H7 (cell line): ENCODE results near the gene APOM. TPM values are rescaled to one million over a fixed set of nuclear protein-coding genes. Genes with fewer than 3 reads are reported as not detected.

Experiments used
- DNase-seq: peaks from one replicate; pipeline ENCODE4 v3.0.0; 2012
- H3K27me3 ChIP-seq: 2 replicates; pipeline ENCODE4 v1.6.0; 2011; ENCODE audit warnings: mild to moderate bottlenecking, low read length; ENCODE audit not compliant: control insufficient read depth, insufficient read depth
- H3K36me3 ChIP-seq: replicated peaks from 2 replicates; pipeline ENCODE4 v1.5.1; 2011; ENCODE audit warnings: low read length; ENCODE audit not compliant: control insufficient read depth, insufficient read depth
- H3K4me3 ChIP-seq: 2 replicates; pipeline ENCODE4 v1.5.1; 2011; ENCODE audit warnings: low read depth, mild to moderate bottlenecking, control low read depth, low read length, moderate library complexity; ENCODE audit not compliant: insufficient read depth
- total RNA-seq: library from RNA; depleted of rRNA; stranded (reverse); fragments of >200 nt; shearing (Covaris generic); gene quantifications from 2 replicates; pipeline ENCODE4 v1.2.3, GENCODE V29; 2014

The APOM gene
- total RNA-seq, 1 experiment from 2014 or later: 3.3 TPM

DNA sequence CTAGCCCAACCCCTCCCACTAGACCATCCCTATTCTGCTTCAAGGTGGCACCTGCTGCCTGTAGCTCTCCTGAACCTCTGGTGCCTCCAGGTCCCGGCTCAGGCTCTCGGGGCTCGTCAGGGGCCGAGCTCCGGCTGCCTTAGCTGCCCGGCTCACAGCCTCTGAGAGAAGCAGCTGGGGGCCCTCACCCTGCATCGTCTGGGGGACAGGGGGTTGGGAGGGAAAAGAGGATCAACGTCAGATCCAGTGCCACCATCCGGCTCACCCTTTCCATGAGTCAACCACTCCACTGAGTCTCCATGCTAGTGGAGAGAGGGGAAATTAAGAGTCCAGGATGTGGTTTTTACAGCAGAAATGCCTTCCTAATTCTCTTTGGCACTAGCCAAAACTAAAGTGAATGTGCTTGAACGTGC is 16.2 kb upstream of the APOM start:
- Histone ChIP-seq H3K27me3 (no peaks in the 10 kb centered on the region), H3K36me3 (peaks cover 64% of the 10 kb centered on the region), H3K4me3 (no peak overlapping the region)
- no peak for DNase-seq

DNA sequence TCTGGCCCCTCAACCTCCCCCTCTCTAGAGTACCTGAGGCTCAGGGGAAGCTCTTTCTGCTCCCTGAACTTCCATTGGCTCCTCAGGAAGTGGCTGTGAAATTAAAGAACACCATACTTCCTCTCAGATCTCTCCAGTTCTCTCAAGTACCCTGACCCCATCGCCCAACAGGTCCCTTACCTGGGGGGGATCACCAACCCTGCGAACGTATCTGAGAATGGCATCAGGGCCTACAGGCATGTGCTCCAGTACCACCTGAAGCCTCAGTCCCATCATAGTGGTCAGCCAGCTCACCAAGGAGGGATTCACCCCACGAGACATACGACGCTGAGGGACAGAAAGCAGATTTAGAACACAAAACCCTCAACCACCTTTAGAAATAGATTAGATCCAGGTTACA is 15.1 kb upstream of the APOM start:
- H3K27me3 ChIP-seq: no peaks in the 10 kb centered on the region
- H3K36me3 ChIP-seq: peaks cover 63% of the 10 kb centered on the region
- DNase-seq: no peak
- H3K4me3 ChIP-seq: no peak overlapping the region

DNA sequence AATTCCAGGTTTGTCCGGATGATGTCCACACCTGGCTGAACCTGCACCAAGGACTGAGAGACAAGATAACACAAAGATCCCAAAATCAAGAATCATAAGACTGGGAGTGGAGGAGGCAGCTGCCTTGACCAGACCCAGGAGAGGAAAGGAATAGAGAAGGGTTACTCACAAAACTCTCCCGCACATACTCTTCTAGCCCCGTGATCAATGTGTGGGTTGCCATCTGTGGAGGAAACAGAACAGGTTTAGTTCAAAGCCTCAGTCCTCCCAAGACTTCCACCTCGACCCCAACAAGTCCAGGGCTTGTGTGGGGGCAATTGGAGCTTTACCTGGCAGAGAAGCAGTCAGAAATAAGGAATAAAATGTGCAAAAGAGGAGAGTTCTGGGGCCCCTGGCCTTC is 14.3 kb upstream of the APOM start:
- H3K36me3 ChIP-seq: peaks cover 58% of the 10 kb centered on the region
- no peak overlapping the region for H3K4me3 ChIP-seq
- no peaks in the 10 kb centered on the region for H3K27me3 ChIP-seq
- DNase-seq: no peak

DNA sequence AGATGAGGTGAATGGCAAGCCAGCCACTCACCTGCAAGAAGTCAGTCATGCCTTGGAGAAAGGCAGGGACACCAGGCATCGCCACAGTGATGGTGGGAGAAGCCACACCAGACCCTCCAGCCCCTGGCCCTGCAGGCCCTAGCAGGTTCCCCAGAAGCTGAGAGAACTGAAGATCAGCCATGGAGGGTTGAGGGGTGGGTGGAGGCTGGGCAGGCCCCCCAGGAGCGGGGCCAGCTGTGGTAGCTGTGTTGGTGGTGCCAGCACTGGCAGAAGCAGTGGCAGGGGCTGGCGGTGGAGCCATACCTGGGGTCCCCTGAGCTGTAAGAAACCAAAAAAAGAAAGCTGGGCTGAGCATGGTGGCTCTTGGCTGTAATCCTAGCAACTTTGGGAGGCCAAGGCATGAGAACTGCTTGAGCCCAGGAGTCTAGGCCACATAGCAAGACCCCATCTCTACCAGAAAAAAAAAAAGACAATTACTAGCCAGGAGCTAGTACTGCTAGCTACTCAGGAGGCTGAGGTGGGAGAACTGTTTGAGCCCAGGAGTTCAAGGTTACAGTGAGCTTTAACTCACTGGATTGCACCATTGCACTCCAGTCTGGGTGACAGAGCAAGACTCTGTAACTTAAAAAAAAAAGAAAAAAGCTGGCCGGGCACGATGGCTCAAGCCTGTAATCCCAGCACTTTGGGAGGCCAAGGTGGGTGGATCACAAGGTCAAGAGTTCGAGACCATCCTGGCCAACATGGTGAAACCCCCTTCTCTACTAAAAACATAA is 12.7 kb upstream of the APOM start:
- DNase-seq: no peak
- H3K36me3 ChIP-seq: peaks cover 53% of the 10 kb centered on the region

DNA sequence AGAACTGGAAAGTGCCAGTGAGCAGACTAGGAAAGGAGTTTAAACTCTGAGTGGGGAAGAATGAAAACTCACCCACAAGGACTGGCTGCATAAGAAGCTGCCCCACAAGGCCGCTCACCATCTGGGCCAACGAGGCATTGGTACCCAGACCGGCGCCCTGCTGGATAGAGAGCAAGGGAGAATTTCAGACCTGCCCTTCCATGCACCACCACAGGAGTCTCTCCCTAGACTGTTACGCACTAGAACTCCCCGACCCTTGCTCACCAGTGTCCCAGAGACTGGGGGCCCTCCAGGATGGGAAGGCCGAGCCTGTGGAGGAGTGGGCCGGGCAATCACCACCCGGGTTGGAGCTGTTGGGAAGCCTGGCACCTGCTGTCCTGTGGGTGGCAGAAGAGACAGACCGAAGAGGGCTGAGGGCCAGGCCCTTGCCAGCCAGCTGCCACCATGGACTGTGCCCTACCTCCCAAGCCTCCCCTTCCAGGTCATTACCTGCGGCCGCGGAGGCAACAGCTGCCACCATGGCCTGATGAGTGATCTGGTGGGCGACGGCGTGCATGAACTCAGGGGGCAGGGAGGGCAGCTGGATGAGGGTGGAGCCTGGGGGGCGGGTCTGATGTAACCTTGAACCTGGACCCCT is 11.8 kb upstream of the APOM start:
- H3K27me3 ChIP-seq: no peaks in the 10 kb centered on the region
- DNase-seq: no peak
- no peak overlapping the region for H3K4me3 ChIP-seq
- peaks cover 62% of the 10 kb centered on the region for H3K36me3 ChIP-seq

More for the DNA sequence above, 12.7 kb upstream of the APOM start:
- Histone ChIP-seq H3K4me3 (no peak overlapping the region), H3K27me3 (no peaks in the 10 kb centered on the region)

DNA sequence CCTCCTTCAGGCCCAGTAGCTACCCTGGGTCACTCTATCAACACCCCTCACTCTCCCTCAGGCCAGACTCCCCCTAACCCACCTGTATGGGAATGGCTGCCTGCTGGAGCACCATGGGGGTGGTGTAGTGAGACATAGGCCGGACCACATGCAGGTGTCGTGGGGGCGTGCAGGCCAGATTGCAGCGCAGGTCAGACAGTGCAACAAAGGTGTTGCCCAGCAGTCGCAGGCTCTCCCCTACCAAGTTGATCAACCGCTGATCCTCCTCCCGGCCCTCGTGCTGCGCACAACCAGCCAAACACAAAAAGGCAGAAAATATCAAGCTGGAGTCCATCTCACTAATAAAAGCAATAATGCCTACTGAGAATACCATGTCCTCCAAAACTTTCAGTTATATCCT is 10.4 kb upstream of the APOM start:
- H3K4me3 ChIP-seq: no peak overlapping the region
- H3K27me3 ChIP-seq: no peaks in the 10 kb centered on the region
- DNase-seq: no peak
- H3K36me3 ChIP-seq: peaks cover 61% of the 10 kb centered on the region

DNA sequence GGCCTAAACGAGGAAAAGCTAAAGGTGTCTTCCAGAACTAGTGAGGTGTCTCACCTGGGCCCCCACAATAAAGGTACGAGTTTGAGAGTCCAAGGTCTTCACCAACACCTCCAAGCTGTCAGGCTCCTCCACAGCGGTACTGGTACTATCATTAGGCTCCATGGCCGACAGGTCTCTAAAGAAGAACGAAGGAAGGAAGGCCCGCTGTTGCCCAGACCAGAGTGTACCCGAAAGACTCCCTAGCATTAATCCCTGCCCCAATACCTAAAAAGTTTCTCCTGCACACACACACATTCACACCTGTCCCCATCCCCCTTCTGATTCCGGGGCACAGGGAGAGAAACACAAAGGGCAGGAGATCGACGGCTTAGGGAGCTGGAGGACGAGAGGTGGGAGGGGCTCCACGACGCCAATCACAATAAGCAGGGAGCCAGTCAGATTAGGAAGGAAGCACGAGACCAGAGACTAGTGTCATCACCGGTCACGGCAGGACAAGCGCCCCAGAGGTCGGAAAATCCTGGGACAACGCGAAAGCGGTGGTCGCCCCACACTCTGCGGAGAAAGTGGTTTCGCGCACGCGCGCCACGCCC is 4.0 kb upstream of the APOM start:
- peaks cover 20% of the 10 kb centered on the region for H3K36me3 ChIP-seq
- peak overlapping the region; percentile 98 for H3K4me3 ChIP-seq
- no peaks in the 10 kb centered on the region for H3K27me3 ChIP-seq
- peak; percentile 94 for DNase-seq

DNA sequence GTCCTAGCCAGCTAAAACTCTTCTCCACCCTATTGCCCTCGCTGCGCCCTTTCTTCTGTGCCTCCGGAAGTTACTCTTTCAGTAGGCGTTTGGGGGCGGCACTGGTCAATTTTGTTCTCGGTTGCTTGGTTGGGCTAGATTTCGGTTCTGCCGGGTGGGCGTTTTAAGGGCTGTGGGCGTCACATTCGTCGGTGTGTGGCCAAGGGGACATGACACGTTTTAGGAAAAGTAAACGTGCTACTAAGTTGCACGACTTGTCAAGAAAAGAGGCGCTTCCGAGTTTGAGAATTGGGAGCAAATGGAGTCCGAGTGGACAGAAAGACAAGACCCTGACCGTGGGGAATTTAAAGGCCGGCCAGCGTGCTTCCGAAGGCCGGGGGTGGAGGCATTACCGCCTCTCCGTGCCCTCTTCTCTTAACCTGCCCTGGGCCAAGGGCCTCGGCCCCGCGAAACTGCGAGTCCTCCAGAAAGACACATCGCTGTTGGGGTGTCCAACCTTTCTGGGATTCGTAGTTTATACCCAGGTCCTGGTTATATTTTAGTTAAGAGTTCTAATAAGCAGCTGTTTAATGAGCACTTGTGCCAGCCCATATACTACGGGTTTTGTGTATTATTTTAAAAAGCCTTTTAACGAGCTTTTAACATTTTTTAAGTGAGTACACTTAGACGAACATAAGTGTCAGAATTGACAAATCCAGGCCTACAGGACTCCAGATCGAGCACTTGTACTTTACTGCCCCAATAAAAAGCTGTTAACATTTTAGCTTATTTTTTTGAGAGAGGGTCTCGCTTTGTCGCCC is 2.6 kb upstream of the APOM start:
- peak overlapping the region; percentile 98 for H3K4me3 ChIP-seq
- peaks cover 15% of the 10 kb centered on the region for H3K36me3 ChIP-seq
- DNase-seq: peak; percentile 95
- H3K27me3 ChIP-seq: no peaks in the 10 kb centered on the region

DNA sequence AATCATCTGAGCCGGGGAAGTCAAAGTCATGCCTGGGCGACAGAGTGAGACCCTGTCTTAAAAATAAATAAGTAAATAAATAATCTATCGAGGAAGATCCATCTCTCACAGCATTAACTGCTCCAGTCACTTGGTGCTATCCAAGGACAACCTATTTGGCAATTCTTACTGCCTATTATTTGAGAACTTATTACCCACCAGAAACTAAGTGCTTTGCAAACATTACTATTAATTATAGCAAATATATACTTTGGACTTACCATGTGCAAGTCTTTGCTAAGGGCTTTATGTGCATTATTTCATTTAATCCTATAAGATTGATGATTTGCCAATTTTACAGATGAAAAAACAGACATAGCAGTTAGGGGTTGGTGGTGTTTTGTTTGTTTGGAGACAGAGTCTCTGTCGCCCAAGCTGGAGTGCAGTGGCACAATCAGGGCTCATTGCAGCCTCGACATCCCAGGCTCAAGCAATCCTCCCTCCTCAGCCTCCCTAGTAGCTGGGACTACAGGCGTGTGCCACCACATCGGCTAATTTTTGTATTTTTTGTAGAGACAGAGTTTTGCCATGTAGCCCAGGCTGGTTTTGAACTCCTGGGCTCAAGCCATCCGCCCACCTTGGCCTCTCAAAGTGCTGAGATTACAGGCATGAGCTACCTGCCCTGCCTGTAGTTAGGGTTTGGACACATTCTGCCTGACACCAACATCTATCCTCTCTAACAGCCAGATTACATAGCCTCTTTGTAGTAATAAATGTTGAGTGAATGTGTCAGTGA is 933 bp upstream of the APOM start:
- Histone ChIP-seq H3K27me3 (no peaks in the 10 kb centered on the region), H3K36me3 (no peaks in the 10 kb centered on the region; the same call in none of the 2 replicates), H3K4me3 (no peak overlapping the region)
- DNase-seq: no peak

DNA sequence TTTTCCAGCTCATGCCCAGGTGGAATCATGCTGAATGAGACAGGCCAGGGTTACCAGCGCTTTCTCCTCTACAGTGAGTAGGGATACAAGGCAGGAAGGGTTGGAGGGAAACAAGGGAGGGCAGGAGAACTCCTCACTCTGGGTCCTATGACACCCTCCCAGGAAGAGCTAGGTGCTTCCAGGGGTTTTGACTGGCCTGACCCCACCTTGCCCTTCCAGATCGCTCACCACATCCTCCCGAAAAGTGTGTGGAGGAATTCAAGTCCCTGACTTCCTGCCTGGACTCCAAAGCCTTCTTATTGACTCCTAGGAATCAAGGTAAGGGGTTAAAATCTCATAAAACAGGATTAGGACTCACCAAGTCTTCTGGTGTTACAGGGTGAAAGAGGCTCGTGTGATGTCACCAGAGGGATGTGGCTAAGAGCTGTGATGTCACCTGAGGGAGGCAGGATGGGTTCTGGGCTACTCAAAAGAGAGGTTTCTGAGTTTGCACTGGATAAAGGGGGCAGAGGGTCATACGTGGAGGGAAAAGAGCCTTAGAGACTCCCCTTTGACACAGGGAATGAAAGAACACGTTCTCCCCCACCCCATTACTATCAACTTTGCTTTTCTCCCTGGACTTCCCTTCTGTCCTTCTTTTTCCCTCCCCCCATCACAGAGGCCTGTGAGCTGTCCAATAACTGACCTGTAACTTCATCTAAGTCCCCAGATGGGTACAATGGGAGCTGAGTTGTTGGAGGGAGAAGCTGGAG is 1.9 kb downstream of the APOM start:
- Histone ChIP-seq H3K36me3 (peaks cover 3% of the 10 kb centered on the region), H3K27me3 (no peaks in the 10 kb centered on the region), H3K4me3 (no peak overlapping the region)
- no peak for DNase-seq

DNA sequence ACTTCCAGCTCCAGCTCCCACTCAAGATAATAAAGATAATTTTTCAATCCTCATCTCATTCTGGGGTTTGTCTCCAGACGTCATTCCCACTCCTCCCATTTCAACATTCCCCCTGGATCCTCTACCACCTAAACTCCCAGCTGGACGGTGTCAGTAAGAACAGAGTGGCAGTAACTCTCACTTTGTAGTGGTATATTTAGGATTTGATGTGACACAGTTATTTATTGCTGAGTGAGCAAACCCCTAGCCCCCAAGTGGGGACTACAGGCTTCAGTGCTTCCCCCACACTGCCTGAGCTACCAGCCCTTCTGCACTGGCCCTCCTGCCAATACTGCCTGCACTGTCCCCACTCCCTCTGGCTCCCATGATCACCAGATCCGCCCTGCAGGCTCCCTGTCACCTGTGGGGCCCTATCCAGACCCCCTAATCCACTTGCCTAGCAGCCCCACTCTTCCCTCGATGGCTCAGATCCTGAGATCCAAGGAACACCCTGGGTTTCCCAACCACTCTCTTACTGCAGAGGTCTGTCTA is 2.5 kb downstream of the APOM start:
- no peak for DNase-seq
- Histone ChIP-seq H3K36me3 (peaks cover 5% of the 10 kb centered on the region), H3K27me3 (no peaks in the 10 kb centered on the region), H3K4me3 (no peak overlapping the region)

DNA sequence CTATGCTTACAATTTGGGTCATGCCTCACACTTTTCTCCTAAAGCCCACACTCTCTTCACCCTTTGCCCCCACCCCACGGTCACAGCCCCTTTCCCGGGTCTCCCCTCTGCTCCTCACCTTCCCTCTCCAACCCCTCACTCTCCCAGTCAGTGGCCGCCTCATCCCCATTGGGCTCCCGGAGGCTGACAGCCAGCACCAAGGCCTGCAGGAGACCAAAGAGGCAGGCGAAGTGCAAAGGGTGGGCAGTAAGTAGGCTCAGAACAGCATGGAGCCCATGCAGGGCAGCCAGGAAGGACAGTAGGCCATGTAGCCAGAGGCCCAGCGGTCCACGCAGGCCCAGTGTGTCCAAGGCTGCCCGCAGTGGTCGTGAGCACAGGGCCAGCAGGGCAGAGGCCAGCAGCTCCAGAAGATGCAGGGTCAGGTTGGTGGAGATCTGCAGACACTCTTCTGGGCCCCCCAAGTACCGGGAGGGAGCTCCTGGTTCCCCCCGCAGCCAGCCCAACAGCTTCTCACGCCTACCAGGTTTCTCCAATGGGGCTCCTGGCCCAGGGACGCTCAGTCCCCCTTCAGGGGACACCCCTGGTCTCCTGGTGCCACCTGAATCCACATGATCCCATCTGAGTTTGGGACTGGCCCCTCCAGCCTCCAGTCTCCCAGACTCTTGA is 3.4 kb downstream of the APOM start:
- Histone ChIP-seq H3K36me3 (peaks cover 8% of the 10 kb centered on the region), H3K27me3 (no peaks in the 10 kb centered on the region), H3K4me3 (no peak overlapping the region)
- no peak for DNase-seq
